GM23338 (cell line): Measurements from ENCODE around the gene MPHOSPH9. TPM values are rescaled to one million over a fixed set of nuclear protein-coding genes. Genes with fewer than 3 reads are reported as not detected.

Source experiments
- ATAC-seq: fragments of 200-7000 bp; cut with Tn5 transposase; 3 replicates; pipeline ENCODE4 v1.9.1; 2020
- DNase-seq: peaks from one replicate; pipeline ENCODE4 v3.0.0-alpha.2; 2015; ENCODE audit warnings: low spot score
- H2AFZ ChIP-seq: fragments of 200-600 bp; sonication (generic); 2 replicates; pipeline ENCODE4 v1.8.0; 2016; ENCODE audit warnings: antibody characterized with exemption, mild to moderate bottlenecking, moderate library complexity
- H3F3A ChIP-seq: fragments of 200-600 bp; sonication (generic); replicated peaks from 2 replicates; pipeline ENCODE4 v1.8.0; 2017; ENCODE audit warnings: antibody characterized with exemption, mixed run types, low read depth
- H3K27ac ChIP-seq: fragments of 200-600 bp; sonication (generic); 2 replicates; pipeline ENCODE4 v1.6.1; 2016; ENCODE audit warnings: low read depth
- H3K27me3 ChIP-seq: fragments of 200-600 bp; sonication (generic); 2 replicates; pipeline ENCODE4 v1.8.0; 2016; ENCODE audit warnings: mild to moderate bottlenecking, mixed run types, moderate library complexity; ENCODE audit not compliant: insufficient read depth
- H3K36me3 ChIP-seq: fragments of 200-600 bp; sonication (generic); 2 replicates; pipeline ENCODE4 v1.8.0; 2016; ENCODE audit warnings: mild to moderate bottlenecking; ENCODE audit not compliant: insufficient read depth
- H3K4me1 ChIP-seq: fragments of 200-600 bp; sonication (generic); 2 replicates; pipeline ENCODE4 v1.8.0; 2016; ENCODE audit warnings: mild to moderate bottlenecking, moderate library complexity; ENCODE audit not compliant: insufficient read depth
- H3K4me2 ChIP-seq: fragments of 200-600 bp; sonication (generic); 2 replicates; pipeline ENCODE4 v1.7.1; 2017; ENCODE audit warnings: mixed run types
- H3K4me3 ChIP-seq: fragments of 200-600 bp; sonication (generic); 2 replicates; pipeline ENCODE4 v1.6.1; 2016; ENCODE audit warnings: mixed run types
- H3K79me2 ChIP-seq: fragments of 200-600 bp; sonication (generic); replicated peaks from 2 replicates; pipeline ENCODE4 v1.8.0; 2017; ENCODE audit warnings: mild to moderate bottlenecking; ENCODE audit not compliant: insufficient read depth
- H3K9me2 ChIP-seq: fragments of 200-600 bp; sonication (generic); 2 replicates; pipeline ENCODE4 v1.8.0; 2017; ENCODE audit not compliant: insufficient read depth
- H4K20me1 ChIP-seq: fragments of 200-600 bp; sonication (generic); replicated peaks from 2 replicates; pipeline ENCODE4 v1.8.0; 2017; ENCODE audit warnings: mild to moderate bottlenecking; ENCODE audit not compliant: insufficient read depth
- H3K27ac Mint-ChIP-seq: 2 replicates; pipeline ENCODE4 v1.8.0; 2020; ENCODE audit warnings: inconsistent platforms, mild to moderate bottlenecking, moderate library complexity, mixed read lengths
- H3K27me3 Mint-ChIP-seq: 3 replicates; pipeline ENCODE4 v1.8.0; 2022; ENCODE audit warnings: low read depth, mild to moderate bottlenecking, moderate library complexity, mixed read lengths, inconsistent platforms; ENCODE audit not compliant: insufficient read depth, poor library complexity
- H3K36me3 Mint-ChIP-seq: 3 replicates; pipeline ENCODE4 v1.8.0; 2021; ENCODE audit warnings: low read depth, mild to moderate bottlenecking, inconsistent platforms, moderate library complexity, mixed read lengths
- H3K4me1 Mint-ChIP-seq: 3 replicates; pipeline ENCODE4 v1.8.0; 2020; ENCODE audit warnings: mild to moderate bottlenecking, inconsistent platforms, mixed read lengths
- H3K4me3 Mint-ChIP-seq: 3 replicates; pipeline ENCODE4 v1.8.0; 2021; ENCODE audit warnings: moderate library complexity, mild to moderate bottlenecking, inconsistent platforms, mixed read lengths
- H3K9me3 Mint-ChIP-seq: 3 replicates; pipeline ENCODE4 v1.8.0; 2020; ENCODE audit warnings: moderate library complexity, mild to moderate bottlenecking, inconsistent platforms, mixed read lengths
- CREB1 ChIP-seq: fragments of 250-450 bp; sonication (Bioruptor Pico); IDR thresholded peaks from 2 replicates; pipeline ENCODE4 v1.5.0; 2020; ENCODE audit warnings: low read depth, mild to moderate bottlenecking, moderate library complexity
- EZH2 ChIP-seq: fragments of 200-600 bp; sonication (generic); IDR thresholded peaks from one replicate; pipeline ENCODE4 v1.8.0; 2017; ENCODE audit warnings: antibody characterized with exemption, mild to moderate bottlenecking, low read depth; ENCODE audit not compliant: unreplicated experiment
- EZH2phosphoT487 ChIP-seq: fragments of 200-600 bp; sonication (generic); IDR thresholded peaks from one replicate; pipeline ENCODE4 v1.8.1; 2018; ENCODE audit warnings: antibody characterized with exemption; ENCODE audit not compliant: unreplicated experiment
- JUNB ChIP-seq: IDR thresholded peaks from one replicate; pipeline ENCODE4 v1.6.1; 2016; ENCODE audit warnings: antibody characterized with exemption; ENCODE audit not compliant: unreplicated experiment
- NANOG ChIP-seq: IDR thresholded peaks from 2 replicates; pipeline ENCODE4 v1.6.1; 2016; ENCODE audit warnings: antibody characterized with exemption, borderline replicate concordance
- POLR2AphosphoS5 ChIP-seq: IDR thresholded peaks from 2 replicates; pipeline ENCODE4 v1.6.1; 2016; ENCODE audit warnings: antibody characterized with exemption, low read depth
- STAT1 ChIP-seq: IDR thresholded peaks from one replicate; pipeline ENCODE4 v1.6.1; 2016; ENCODE audit warnings: antibody characterized with exemption; ENCODE audit not compliant: unreplicated experiment
- ZNF114 ChIP-seq: fragments of 250-450 bp; sonication (Bioruptor Pico); IDR thresholded peaks from 2 replicates; pipeline ENCODE4 v1.5.0; 2020; ENCODE audit warnings: mild to moderate bottlenecking, moderate library complexity
- ZNF331 ChIP-seq: fragments of 250-450 bp; sonication (Bioruptor Pico); IDR thresholded peaks from 2 replicates; pipeline ENCODE4 v1.5.0; 2020; ENCODE audit warnings: low read depth, mild to moderate bottlenecking, moderate library complexity
- ZNF462 ChIP-seq: fragments of 250-450 bp; sonication (Bioruptor Pico); IDR thresholded peaks from 2 replicates; pipeline ENCODE4 v1.5.0; 2020; ENCODE audit warnings: mild to moderate bottlenecking, moderate library complexity
- polyA plus RNA-seq: library from polyadenylated mRNA; unstranded; fragments of >200 nt; fragmentation: Nextera tagmentation; extraction: Ambion mirVana; gene quantifications from 2 replicates; pipeline ENCODE4 v1.2.1, GENCODE V29; 2016
- total RNA-seq: library from RNA; depleted of rRNA; stranded (reverse); fragments of >200 nt; shearing (Covaris generic); gene quantifications from 2 replicates; pipeline ENCODE4 v1.2.3, GENCODE V29; 2014
- TF ChIP-seq, protein P1 (sequence below): IDR thresholded peaks from one replicate; pipeline ENCODE4 v1.6.1; 2018; ENCODE audit warnings: antibody characterized with exemption; ENCODE audit not compliant: unreplicated experiment
- TF ChIP-seq, protein P2 (sequence below): IDR thresholded peaks from 2 replicates; pipeline ENCODE4 v1.6.1; 2016; ENCODE audit warnings: antibody characterized with exemption

MPHOSPH9 gene
- total and polyA plus RNA-seq, 2 experiments from 2014 or later = 30.5 to 77.9 TPM

DNA sequence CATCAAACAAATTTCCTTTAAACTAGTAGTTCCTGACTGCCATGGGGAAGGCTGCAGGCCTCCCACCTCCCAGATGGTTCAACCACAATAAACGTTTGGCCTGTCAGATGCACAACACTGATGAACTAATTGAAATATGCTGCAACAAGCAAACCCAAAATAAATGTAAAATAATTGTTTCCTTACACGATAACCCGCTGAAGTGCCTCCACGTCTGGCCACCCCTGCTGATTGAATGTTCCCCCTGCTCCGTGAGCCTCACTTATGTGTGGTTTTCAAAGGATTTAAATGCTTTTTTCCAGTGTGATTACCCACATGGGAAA, 90.5 kb downstream of the MPHOSPH9 start (continued):
- TF ChIP-seq, protein P1, sequence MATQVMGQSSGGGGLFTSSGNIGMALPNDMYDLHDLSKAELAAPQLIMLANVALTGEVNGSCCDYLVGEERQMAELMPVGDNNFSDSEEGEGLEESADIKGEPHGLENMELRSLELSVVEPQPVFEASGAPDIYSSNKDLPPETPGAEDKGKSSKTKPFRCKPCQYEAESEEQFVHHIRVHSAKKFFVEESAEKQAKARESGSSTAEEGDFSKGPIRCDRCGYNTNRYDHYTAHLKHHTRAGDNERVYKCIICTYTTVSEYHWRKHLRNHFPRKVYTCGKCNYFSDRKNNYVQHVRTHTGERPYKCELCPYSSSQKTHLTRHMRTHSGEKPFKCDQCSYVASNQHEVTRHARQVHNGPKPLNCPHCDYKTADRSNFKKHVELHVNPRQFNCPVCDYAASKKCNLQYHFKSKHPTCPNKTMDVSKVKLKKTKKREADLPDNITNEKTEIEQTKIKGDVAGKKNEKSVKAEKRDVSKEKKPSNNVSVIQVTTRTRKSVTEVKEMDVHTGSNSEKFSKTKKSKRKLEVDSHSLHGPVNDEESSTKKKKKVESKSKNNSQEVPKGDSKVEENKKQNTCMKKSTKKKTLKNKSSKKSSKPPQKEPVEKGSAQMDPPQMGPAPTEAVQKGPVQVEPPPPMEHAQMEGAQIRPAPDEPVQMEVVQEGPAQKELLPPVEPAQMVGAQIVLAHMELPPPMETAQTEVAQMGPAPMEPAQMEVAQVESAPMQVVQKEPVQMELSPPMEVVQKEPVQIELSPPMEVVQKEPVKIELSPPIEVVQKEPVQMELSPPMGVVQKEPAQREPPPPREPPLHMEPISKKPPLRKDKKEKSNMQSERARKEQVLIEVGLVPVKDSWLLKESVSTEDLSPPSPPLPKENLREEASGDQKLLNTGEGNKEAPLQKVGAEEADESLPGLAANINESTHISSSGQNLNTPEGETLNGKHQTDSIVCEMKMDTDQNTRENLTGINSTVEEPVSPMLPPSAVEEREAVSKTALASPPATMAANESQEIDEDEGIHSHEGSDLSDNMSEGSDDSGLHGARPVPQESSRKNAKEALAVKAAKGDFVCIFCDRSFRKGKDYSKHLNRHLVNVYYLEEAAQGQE = no peak
- TF ChIP-seq NANOG (no peak), STAT1 (no peak)

DNA sequence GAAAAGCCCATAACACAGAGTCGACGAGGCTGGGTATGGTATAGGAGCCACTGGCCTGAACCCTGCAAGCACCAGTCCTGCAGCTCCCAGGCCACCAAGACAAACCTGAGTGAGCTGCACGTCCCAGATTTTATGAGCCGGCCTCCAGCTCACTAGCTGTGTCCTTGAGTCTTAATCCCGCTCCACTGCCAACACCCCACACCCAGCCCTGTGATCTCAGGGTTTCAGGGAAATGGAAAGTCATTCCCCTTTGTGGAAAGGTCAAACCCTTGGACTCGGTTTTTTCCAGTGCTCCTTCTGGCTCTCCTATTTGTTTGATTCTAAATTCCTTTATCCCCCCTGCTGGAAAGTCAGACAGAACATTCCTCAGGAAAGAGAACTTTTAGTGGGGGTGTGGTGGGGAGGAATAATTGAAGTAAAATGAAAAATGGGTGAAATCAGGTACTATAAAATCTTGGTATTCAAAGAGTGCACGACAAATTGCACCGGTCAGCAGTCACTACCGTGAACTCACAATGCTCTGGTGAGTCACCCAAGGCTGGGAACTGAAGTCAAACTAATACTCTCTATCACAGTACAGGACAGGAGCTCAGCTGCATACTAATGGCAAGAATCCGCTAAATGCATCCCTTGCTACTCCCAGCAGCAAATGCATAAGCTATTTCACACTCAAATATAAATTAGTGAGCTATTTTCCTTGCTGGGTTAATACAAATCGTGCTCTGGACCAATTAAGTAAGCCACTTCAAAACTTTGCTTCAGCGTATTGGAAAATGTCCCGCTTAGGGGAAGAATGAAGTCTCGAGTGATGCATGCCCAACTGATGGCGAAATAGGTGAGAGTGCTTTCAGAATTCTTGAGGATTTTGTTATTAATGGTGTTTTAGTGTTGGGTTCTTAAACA, 91.1 kb downstream of the MPHOSPH9 start:
- no peaks in the 10 kb centered on the region for H3K36me3 ChIP-seq
- H3K4me3 ChIP-seq = no peak overlapping the region
- Mint-ChIP-seq H3K36me3 (no peaks in the 10 kb centered on the region), H3K27me3 (peaks cover 17% of the 10 kb centered on the region), H3K27ac (peak overlapping the region; percentile 18; the same call in 1 of the 2 replicates), H3K4me3 (no peak overlapping the region), H3K9me3 (no peaks in the 10 kb centered on the region), H3K4me1 (peaks cover 30% of the 10 kb centered on the region)
- H3K79me2 ChIP-seq = no peaks in the 10 kb centered on the region
- H3K27me3 ChIP-seq = no peaks in the 10 kb centered on the region
- DNase-seq (peak; percentile 13), ATAC-seq (peak; percentile 41)
- no peak overlapping the region for H2AFZ ChIP-seq
- no peak overlapping the region for H3K27ac ChIP-seq
- no peak overlapping the region for H3K4me2 ChIP-seq
- no peaks in the 10 kb centered on the region; the same call in 1 of the 2 replicates for H3F3A ChIP-seq
- no peaks in the 10 kb centered on the region for H3K9me2 ChIP-seq
- H3K4me1 ChIP-seq = peaks cover 13% of the 10 kb centered on the region
- no peaks in the 10 kb centered on the region; the same call in 1 of the 2 replicates for H4K20me1 ChIP-seq
- TF ChIP-seq CREB1 (CRISPR knock-in tag) (no peak), ZNF114 (CRISPR knock-in tag) (no peak), POLR2AphosphoS5 (no peak), ZNF462 (no peak), ZNF331 (CRISPR knock-in tag) (no peak), JUNB (no peak), NANOG (no peak), STAT1 (no peak), EZH2phosphoT487 (no peak), EZH2 (no peak)
- TF ChIP-seq, protein P2, sequence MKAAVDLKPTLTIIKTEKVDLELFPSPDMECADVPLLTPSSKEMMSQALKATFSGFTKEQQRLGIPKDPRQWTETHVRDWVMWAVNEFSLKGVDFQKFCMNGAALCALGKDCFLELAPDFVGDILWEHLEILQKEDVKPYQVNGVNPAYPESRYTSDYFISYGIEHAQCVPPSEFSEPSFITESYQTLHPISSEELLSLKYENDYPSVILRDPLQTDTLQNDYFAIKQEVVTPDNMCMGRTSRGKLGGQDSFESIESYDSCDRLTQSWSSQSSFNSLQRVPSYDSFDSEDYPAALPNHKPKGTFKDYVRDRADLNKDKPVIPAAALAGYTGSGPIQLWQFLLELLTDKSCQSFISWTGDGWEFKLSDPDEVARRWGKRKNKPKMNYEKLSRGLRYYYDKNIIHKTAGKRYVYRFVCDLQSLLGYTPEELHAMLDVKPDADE = no peak
